Ishikawa (cell line): ENCODE data around the gene KIF3C.

ENCODE experiments used
- CREB1 ChIP-seq: IDR thresholded peaks from 2 replicates; pipeline ENCODE4 v1.6.1; 2012; ENCODE audit warnings: low read depth
- EP300 ChIP-seq: IDR thresholded peaks from 2 replicates; pipeline ENCODE4 v1.6.1; 2012; ENCODE audit warnings: borderline replicate concordance
- NFIC ChIP-seq: IDR thresholded peaks from 2 replicates; pipeline ENCODE4 v1.6.1; 2012
- REST ChIP-seq: IDR thresholded peaks from 2 replicates; pipeline ENCODE4 v1.6.1; 2012; ENCODE audit warnings: low read depth, mild to moderate bottlenecking
- TAF1 ChIP-seq: IDR thresholded peaks from 2 replicates; pipeline ENCODE4 v1.6.1; 2012; ENCODE audit warnings: low read depth, mild to moderate bottlenecking
- YY1 ChIP-seq: IDR thresholded peaks from 2 replicates; pipeline ENCODE4 v1.6.1; 2012; ENCODE audit warnings: low read depth

- TF ChIP-seq NFIC, result no peak
- TF ChIP-seq REST, result no peak
- no peak for TF ChIP-seq CREB1
- no peak for TF ChIP-seq EP300
- no peak for TF ChIP-seq TAF1
- TF ChIP-seq YY1, result no peak
These were observed 31.4 kb upstream of the KIF3C start for GRCh38 chr2:26013668-26014067.
